ENCODE measurements around the gene PACRG. TPM values are rescaled to one million over a fixed set of nuclear protein-coding genes. Genes with fewer than 3 reads are reported as not detected.
A peak's percentile ranks its signal among the peaks of the same experiment; 100 is the strongest.

Gene PACRG
- total and polyA plus RNA-seq, 2 of the 13 experiments (the other 11 are each of a cell fraction or from before 2014, with no cell fraction given): 0.13 TPM; not detected in 1

DNA sequence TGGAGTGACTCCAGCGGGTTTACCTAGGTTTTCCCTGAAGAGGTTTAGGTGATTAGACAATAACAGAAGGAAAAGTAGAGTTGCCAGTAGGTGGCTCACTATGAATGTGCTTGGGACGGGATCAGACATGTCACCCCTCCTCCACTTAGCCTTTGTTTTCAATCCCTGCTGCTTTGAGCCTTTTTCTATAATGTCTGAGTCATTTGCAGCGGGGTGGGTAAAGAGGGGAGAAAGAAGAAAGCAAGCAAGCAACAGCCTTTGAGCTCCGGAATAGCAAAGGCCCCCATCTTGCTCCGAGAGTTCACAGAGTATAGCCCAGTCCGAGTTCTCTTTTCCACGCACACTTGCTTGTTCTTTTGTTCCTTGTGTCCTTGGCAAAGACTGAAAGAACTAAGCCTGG is 129.1 kb downstream of the PACRG start (continued):
- TF ChIP-seq ZNF616 (CRISPR knock-in tag; IDR thresholded peaks at IDR 0.05; ENCODE audit: low read depth): no peak
- no peak for TF ChIP-seq NFKB2 (CRISPR knock-in tag; IDR thresholded peaks at IDR 0.05; ENCODE audit: borderline replicate concordance)
- TF ChIP-seq FOSL2 (CRISPR knock-in tag; IDR thresholded peaks at IDR 0.05): peak; percentile 51
- TF ChIP-seq, protein P1, sequence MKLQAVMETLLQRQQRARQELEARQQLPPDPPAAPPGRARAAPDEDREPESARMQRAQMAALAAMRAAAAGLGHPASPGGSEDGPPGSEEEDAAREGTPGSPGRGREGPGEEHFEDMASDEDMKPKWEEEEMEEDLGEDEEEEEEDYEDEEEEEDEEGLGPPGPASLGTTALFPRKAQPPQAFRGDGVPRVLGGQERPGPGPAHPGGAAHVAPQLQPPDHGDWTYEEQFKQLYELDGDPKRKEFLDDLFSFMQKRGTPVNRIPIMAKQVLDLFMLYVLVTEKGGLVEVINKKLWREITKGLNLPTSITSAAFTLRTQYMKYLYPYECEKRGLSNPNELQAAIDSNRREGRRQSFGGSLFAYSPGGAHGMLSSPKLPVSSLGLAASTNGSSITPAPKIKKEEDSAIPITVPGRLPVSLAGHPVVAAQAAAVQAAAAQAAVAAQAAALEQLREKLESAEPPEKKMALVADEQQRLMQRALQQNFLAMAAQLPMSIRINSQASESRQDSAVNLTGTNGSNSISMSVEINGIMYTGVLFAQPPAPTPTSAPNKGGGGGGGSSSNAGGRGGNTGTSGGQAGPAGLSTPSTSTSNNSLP (IDR thresholded peaks at IDR 0.05; ENCODE audit: low read depth, low read length): 0 out of 2 replicates have a peak, but pooled peaks have one; percentile 20
- TF ChIP-seq TBP (CRISPR knock-in tag; IDR thresholded peaks at IDR 0.05): no peak
- peak; percentile 60; the same call in 1 of the 2 replicates for TF ChIP-seq MIXL1 (CRISPR knock-in tag; IDR thresholded peaks at IDR 0.05)
- TF ChIP-seq JUND (CRISPR knock-in tag; IDR thresholded peaks at IDR 0.05): no peak
- TF ChIP-seq, protein P2, sequence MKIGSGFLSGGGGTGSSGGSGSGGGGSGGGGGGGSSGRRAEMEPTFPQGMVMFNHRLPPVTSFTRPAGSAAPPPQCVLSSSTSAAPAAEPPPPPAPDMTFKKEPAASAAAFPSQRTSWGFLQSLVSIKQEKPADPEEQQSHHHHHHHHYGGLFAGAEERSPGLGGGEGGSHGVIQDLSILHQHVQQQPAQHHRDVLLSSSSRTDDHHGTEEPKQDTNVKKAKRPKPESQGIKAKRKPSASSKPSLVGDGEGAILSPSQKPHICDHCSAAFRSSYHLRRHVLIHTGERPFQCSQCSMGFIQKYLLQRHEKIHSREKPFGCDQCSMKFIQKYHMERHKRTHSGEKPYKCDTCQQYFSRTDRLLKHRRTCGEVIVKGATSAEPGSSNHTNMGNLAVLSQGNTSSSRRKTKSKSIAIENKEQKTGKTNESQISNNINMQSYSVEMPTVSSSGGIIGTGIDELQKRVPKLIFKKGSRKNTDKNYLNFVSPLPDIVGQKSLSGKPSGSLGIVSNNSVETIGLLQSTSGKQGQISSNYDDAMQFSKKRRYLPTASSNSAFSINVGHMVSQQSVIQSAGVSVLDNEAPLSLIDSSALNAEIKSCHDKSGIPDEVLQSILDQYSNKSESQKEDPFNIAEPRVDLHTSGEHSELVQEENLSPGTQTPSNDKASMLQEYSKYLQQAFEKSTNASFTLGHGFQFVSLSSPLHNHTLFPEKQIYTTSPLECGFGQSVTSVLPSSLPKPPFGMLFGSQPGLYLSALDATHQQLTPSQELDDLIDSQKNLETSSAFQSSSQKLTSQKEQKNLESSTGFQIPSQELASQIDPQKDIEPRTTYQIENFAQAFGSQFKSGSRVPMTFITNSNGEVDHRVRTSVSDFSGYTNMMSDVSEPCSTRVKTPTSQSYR (CRISPR knock-in tag; IDR thresholded peaks at IDR 0.05; ENCODE audit: borderline replicate concordance): peak; percentile 75
- peak; percentile 41; the same call in 1 of the 2 replicates for TF ChIP-seq PPARG (CRISPR knock-in tag; conservative IDR thresholded peaks at IDR 0.05)
- TF ChIP-seq ZBTB20 (CRISPR knock-in tag; IDR thresholded peaks at IDR 0.05; ENCODE audit: borderline replicate concordance, low read depth): no peak
- TF ChIP-seq ZNF720 (CRISPR knock-in tag; IDR thresholded peaks at IDR 0.05): no peak
- TF ChIP-seq, protein P3, sequence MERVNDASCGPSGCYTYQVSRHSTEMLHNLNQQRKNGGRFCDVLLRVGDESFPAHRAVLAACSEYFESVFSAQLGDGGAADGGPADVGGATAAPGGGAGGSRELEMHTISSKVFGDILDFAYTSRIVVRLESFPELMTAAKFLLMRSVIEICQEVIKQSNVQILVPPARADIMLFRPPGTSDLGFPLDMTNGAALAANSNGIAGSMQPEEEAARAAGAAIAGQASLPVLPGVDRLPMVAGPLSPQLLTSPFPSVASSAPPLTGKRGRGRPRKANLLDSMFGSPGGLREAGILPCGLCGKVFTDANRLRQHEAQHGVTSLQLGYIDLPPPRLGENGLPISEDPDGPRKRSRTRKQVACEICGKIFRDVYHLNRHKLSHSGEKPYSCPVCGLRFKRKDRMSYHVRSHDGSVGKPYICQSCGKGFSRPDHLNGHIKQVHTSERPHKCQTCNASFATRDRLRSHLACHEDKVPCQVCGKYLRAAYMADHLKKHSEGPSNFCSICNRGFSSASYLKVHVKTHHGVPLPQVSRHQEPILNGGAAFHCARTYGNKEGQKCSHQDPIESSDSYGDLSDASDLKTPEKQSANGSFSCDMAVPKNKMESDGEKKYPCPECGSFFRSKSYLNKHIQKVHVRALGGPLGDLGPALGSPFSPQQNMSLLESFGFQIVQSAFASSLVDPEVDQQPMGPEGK (CRISPR knock-in tag; IDR thresholded peaks at IDR 0.05): peak; percentile 17; the same call in 1 of the 2 replicates
- TF ChIP-seq, protein P4, sequence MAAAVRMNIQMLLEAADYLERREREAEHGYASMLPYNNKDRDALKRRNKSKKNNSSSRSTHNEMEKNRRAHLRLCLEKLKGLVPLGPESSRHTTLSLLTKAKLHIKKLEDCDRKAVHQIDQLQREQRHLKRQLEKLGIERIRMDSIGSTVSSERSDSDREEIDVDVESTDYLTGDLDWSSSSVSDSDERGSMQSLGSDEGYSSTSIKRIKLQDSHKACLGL (CRISPR knock-in tag; IDR thresholded peaks at IDR 0.05): no peak
- TF ChIP-seq SNRNP70 (IDR thresholded peaks at IDR 0.05; ENCODE audit: low read depth, low read length): no peak
- no peak for TF ChIP-seq RBFOX2 (IDR thresholded peaks at IDR 0.05; ENCODE audit: low read depth, low read length)
- TF ChIP-seq ZNF543 (CRISPR knock-in tag; IDR thresholded peaks at IDR 0.05): no peak
- TF ChIP-seq, protein P5, sequence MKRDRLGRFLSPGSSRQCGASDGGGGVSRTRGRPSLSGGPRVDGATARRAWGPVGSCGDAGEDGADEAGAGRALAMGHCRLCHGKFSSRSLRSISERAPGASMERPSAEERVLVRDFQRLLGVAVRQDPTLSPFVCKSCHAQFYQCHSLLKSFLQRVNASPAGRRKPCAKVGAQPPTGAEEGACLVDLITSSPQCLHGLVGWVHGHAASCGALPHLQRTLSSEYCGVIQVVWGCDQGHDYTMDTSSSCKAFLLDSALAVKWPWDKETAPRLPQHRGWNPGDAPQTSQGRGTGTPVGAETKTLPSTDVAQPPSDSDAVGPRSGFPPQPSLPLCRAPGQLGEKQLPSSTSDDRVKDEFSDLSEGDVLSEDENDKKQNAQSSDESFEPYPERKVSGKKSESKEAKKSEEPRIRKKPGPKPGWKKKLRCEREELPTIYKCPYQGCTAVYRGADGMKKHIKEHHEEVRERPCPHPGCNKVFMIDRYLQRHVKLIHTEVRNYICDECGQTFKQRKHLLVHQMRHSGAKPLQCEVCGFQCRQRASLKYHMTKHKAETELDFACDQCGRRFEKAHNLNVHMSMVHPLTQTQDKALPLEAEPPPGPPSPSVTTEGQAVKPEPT (CRISPR knock-in tag; IDR thresholded peaks at IDR 0.05; ENCODE audit: low read depth): no peak
- no peak for TF ChIP-seq ZNF564 (CRISPR knock-in tag; IDR thresholded peaks at IDR 0.05)
- TF ChIP-seq HMG20B (CRISPR knock-in tag; conservative IDR thresholded peaks at IDR 0.05): no peak
- TF ChIP-seq, protein P6, sequence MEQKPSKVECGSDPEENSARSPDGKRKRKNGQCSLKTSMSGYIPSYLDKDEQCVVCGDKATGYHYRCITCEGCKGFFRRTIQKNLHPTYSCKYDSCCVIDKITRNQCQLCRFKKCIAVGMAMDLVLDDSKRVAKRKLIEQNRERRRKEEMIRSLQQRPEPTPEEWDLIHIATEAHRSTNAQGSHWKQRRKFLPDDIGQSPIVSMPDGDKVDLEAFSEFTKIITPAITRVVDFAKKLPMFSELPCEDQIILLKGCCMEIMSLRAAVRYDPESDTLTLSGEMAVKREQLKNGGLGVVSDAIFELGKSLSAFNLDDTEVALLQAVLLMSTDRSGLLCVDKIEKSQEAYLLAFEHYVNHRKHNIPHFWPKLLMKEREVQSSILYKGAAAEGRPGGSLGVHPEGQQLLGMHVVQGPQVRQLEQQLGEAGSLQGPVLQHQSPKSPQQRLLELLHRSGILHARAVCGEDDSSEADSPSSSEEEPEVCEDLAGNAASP (CRISPR knock-in tag; IDR thresholded peaks at IDR 0.05; ENCODE audit: borderline replicate concordance): no peak
